ENCODE measurements around the gene CARNS1. TPM values are rescaled to one million over a fixed set of nuclear protein-coding genes. Genes with fewer than 3 reads are reported as not detected.

Gene CARNS1
- total RNA-seq, 1 experiment from 2014 or later = 1.3 TPM

DNA sequence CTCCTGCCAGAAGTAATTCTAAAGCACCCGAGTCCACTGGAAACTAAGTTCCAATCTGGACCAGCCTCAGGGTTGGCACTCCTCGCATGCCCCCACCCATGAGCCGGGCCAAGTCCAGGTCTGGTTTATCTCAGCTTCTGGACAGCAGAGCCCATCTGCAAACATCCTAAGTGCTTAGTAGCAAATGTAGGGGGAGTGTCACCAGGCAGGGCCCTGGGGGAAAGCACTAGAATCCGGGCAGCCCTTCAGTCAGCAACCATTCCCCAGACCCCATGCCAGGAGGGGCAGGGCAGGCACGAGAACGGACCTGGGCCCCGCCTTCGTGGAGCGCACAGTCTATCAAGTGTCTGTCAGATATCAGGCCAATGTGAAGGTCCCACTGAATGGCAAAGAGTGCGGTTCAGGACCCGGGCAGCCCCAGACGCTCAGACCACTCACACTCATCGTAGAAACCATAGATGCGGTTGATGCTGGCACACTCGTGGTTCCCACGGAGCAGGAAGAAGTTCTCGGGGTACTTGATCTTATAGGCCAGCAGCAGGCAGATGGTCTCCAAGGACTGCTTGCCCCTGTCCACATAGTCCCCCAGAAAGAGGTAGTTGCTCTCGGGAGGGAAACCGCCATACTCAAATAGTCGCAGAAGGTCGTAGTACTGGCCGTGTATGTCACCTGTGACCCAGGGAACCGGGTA lies 15.1 kb upstream of the CARNS1 start:
- TF ChIP-seq NR2C2 (CRISPR knock-in tag; IDR thresholded peaks at IDR 0.05) = no peak
- H3K36me3 Mint-ChIP-seq = peaks cover 13% of the 10 kb centered on the region
- no peaks in the 10 kb centered on the region for H3K27me3 Mint-ChIP-seq (ENCODE audit: low read depth)
- ATAC-seq (no peak), DNase-seq (ENCODE audit: low spot score) (no peak)
- no peaks in the 10 kb centered on the region for H3K9me3 Mint-ChIP-seq
- ChIA-PET POLR2A (interaction anchor here (1.4 to 2.2 kb wide), 7 partner anchors 9 to 68 kb away, joined by 3 to 21 read pairs (median 7); partner anchors contain the start of genes RAD9A, RPS6KB2 and TMEM134), CTCF (interaction anchor here (1.0 to 3.9 kb wide), 16 partner anchors 11 to 229 kb away, joined by 3 to 112 read pairs (median 14); partner anchors contain the start of genes AIP, NUDT8, POLD4 and PTPRCAP)
- H3K27ac Mint-ChIP-seq = peak overlapping the region; percentile 72; the same call in 1 of the 2 replicates
- peak overlapping the region; percentile 73 for H3K4me3 Mint-ChIP-seq
- H3K4me1 Mint-ChIP-seq = peaks cover 41% of the 10 kb centered on the region

DNA sequence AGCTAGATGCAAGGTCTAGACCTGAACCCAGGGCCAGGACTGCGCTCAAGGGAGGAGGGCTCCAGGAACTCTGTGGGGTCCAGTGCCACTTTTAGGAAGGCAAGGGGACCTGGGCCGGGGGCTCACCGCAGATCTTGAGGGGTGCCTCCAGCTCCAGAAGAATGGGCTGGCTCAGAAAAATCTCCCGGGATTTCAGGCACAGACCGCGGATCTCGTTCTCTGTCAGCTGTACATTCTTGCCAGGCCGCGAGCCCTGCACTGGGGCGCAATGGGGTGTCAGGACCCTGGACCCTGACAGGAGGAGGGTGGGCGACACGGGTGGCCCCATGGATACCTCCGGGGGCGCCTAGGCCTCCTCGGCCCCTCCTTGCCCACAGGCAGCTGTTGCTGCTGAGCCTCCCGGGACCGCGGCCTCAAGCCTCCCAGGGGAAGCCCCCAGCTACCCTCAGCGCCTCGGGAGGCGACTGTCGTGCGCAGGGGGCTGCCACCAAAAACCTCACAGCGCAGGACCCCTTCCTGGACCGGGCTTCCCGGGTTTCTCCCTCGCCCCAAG lies 14.5 kb upstream of the CARNS1 start:
- Mint-ChIP-seq H3K27ac (no peak overlapping the region; the same call in 1 of the 2 replicates), H3K27me3 (ENCODE audit: low read depth) (no peaks in the 10 kb centered on the region), H3K4me3 (peak overlapping the region; percentile 73), H3K9me3 (no peaks in the 10 kb centered on the region), H3K36me3 (peaks cover 13% of the 10 kb centered on the region), H3K4me1 (peaks cover 40% of the 10 kb centered on the region)
- CTCF ChIA-PET = interaction anchor here (0.5 to 3.9 kb wide), 45 partner anchors 12 to 1178 kb away, joined by 3 to 112 read pairs (median 6); partner anchors contain the start of genes AIP, ANKRD13D, CLCF1 and CORO1B
- no peak for DNase-seq (ENCODE audit: low spot score)
- POLR2A ChIA-PET = interaction anchor here (0.6 to 2.2 kb wide), 15 partner anchors 9 to 82 kb away, joined by 3 to 21 read pairs (median 6); partner anchors contain the start of genes AIP, PTPRCAP, RAD9A and RPS6KB2
- TF ChIP-seq SP1 (CRISPR knock-in tag; conservative IDR thresholded peaks at IDR 0.05) = no peak
- TF ChIP-seq, protein P1, sequence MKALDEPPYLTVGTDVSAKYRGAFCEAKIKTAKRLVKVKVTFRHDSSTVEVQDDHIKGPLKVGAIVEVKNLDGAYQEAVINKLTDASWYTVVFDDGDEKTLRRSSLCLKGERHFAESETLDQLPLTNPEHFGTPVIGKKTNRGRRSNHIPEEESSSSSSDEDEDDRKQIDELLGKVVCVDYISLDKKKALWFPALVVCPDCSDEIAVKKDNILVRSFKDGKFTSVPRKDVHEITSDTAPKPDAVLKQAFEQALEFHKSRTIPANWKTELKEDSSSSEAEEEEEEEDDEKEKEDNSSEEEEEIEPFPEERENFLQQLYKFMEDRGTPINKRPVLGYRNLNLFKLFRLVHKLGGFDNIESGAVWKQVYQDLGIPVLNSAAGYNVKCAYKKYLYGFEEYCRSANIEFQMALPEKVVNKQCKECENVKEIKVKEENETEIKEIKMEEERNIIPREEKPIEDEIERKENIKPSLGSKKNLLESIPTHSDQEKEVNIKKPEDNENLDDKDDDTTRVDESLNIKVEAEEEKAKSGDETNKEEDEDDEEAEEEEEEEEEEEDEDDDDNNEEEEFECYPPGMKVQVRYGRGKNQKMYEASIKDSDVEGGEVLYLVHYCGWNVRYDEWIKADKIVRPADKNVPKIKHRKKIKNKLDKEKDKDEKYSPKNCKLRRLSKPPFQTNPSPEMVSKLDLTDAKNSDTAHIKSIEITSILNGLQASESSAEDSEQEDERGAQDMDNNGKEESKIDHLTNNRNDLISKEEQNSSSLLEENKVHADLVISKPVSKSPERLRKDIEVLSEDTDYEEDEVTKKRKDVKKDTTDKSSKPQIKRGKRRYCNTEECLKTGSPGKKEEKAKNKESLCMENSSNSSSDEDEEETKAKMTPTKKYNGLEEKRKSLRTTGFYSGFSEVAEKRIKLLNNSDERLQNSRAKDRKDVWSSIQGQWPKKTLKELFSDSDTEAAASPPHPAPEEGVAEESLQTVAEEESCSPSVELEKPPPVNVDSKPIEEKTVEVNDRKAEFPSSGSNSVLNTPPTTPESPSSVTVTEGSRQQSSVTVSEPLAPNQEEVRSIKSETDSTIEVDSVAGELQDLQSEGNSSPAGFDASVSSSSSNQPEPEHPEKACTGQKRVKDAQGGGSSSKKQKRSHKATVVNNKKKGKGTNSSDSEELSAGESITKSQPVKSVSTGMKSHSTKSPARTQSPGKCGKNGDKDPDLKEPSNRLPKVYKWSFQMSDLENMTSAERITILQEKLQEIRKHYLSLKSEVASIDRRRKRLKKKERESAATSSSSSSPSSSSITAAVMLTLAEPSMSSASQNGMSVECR (CRISPR knock-in tag; IDR thresholded peaks at IDR 0.05; ENCODE audit: borderline replicate concordance) = peak; percentile 34; the same call in 1 of the 2 replicates
- no peak for TF ChIP-seq NR3C1 (CRISPR knock-in tag; conservative IDR thresholded peaks at IDR 0.05; ENCODE audit: low read depth)
- TF ChIP-seq, protein P2, sequence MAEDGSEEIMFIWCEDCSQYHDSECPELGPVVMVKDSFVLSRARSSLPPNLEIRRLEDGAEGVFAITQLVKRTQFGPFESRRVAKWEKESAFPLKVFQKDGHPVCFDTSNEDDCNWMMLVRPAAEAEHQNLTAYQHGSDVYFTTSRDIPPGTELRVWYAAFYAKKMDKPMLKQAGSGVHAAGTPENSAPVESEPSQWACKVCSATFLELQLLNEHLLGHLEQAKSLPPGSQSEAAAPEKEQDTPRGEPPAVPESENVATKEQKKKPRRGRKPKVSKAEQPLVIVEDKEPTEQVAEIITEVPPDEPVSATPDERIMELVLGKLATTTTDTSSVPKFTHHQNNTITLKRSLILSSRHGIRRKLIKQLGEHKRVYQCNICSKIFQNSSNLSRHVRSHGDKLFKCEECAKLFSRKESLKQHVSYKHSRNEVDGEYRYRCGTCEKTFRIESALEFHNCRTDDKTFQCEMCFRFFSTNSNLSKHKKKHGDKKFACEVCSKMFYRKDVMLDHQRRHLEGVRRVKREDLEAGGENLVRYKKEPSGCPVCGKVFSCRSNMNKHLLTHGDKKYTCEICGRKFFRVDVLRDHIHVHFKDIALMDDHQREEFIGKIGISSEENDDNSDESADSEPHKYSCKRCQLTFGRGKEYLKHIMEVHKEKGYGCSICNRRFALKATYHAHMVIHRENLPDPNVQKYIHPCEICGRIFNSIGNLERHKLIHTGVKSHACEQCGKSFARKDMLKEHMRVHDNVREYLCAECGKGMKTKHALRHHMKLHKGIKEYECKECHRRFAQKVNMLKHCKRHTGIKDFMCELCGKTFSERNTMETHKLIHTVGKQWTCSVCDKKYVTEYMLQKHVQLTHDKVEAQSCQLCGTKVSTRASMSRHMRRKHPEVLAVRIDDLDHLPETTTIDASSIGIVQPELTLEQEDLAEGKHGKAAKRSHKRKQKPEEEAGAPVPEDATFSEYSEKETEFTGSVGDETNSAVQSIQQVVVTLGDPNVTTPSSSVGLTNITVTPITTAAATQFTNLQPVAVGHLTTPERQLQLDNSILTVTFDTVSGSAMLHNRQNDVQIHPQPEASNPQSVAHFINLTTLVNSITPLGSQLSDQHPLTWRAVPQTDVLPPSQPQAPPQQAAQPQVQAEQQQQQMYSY (CRISPR knock-in tag; IDR thresholded peaks at IDR 0.05) = peak; percentile 86
- no peak for TF ChIP-seq ZNF138 (CRISPR knock-in tag; conservative IDR thresholded peaks at IDR 0.05)
- TF ChIP-seq, protein P3, sequence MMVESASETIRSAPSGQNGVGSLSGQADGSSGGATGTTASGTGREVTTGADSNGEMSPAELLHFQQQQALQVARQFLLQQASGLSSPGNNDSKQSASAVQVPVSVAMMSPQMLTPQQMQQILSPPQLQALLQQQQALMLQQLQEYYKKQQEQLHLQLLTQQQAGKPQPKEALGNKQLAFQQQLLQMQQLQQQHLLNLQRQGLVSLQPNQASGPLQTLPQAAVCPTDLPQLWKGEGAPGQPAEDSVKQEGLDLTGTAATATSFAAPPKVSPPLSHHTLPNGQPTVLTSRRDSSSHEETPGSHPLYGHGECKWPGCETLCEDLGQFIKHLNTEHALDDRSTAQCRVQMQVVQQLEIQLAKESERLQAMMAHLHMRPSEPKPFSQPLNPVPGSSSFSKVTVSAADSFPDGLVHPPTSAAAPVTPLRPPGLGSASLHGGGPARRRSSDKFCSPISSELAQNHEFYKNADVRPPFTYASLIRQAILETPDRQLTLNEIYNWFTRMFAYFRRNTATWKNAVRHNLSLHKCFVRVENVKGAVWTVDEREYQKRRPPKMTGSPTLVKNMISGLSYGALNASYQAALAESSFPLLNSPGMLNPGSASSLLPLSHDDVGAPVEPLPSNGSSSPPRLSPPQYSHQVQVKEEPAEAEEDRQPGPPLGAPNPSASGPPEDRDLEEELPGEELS (CRISPR knock-in tag; IDR thresholded peaks at IDR 0.05) = no peak
- TF ChIP-seq, protein P4, sequence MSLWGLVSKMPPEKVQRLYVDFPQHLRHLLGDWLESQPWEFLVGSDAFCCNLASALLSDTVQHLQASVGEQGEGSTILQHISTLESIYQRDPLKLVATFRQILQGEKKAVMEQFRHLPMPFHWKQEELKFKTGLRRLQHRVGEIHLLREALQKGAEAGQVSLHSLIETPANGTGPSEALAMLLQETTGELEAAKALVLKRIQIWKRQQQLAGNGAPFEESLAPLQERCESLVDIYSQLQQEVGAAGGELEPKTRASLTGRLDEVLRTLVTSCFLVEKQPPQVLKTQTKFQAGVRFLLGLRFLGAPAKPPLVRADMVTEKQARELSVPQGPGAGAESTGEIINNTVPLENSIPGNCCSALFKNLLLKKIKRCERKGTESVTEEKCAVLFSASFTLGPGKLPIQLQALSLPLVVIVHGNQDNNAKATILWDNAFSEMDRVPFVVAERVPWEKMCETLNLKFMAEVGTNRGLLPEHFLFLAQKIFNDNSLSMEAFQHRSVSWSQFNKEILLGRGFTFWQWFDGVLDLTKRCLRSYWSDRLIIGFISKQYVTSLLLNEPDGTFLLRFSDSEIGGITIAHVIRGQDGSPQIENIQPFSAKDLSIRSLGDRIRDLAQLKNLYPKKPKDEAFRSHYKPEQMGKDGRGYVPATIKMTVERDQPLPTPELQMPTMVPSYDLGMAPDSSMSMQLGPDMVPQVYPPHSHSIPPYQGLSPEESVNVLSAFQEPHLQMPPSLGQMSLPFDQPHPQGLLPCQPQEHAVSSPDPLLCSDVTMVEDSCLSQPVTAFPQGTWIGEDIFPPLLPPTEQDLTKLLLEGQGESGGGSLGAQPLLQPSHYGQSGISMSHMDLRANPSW (CRISPR knock-in tag; conservative IDR thresholded peaks at IDR 0.05; ENCODE audit: low read depth) = no peak
- TF ChIP-seq ZNF317 (CRISPR knock-in tag; IDR thresholded peaks at IDR 0.05; ENCODE audit: borderline replicate concordance, low read depth) = no peak
- TF ChIP-seq, protein P5, sequence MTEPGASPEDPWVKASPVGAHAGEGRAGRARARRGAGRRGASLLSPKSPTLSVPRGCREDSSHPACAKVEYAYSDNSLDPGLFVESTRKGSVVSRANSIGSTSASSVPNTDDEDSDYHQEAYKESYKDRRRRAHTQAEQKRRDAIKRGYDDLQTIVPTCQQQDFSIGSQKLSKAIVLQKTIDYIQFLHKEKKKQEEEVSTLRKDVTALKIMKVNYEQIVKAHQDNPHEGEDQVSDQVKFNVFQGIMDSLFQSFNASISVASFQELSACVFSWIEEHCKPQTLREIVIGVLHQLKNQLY (CRISPR knock-in tag; IDR thresholded peaks at IDR 0.05) = no peak
- TF ChIP-seq, protein P6, sequence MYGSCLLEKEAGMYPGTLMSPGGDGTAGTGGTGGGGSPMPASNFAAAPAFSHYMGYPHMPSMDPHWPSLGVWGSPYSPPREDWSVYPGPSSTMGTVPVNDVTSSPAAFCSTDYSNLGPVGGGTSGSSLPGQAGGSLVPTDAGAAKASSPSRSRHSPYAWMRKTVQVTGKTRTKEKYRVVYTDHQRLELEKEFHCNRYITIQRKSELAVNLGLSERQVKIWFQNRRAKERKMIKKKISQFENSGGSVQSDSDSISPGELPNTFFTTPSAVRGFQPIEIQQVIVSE (CRISPR knock-in tag; IDR thresholded peaks at IDR 0.05; ENCODE audit: borderline replicate concordance) = no peak
- no peak for TF ChIP-seq ZNF121 (CRISPR knock-in tag; IDR thresholded peaks at IDR 0.05)
- TF ChIP-seq, protein P7, sequence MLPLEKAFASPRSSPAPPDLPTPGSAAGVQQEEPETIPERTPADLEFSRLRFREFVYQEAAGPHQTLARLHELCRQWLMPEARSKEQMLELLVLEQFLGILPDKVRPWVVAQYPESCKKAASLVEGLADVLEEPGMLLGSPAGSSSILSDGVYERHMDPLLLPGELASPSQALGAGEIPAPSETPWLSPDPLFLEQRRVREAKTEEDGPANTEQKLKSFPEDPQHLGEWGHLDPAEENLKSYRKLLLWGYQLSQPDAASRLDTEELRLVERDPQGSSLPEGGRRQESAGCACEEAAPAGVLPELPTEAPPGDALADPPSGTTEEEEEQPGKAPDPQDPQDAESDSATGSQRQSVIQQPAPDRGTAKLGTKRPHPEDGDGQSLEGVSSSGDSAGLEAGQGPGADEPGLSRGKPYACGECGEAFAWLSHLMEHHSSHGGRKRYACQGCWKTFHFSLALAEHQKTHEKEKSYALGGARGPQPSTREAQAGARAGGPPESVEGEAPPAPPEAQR (CRISPR knock-in tag; IDR thresholded peaks at IDR 0.05) = no peak
- no peak for ATAC-seq

All from WTC11 (cell line).